ENCODE results near the gene ABHD8. TPM values are rescaled to one million over a fixed set of nuclear protein-coding genes. Genes with fewer than 3 reads are reported as not detected.

The ABHD8 gene
- total and polyA plus RNA-seq, 8 donors = 4.9 to 28.1 (median 10.9) TPM

DNA sequence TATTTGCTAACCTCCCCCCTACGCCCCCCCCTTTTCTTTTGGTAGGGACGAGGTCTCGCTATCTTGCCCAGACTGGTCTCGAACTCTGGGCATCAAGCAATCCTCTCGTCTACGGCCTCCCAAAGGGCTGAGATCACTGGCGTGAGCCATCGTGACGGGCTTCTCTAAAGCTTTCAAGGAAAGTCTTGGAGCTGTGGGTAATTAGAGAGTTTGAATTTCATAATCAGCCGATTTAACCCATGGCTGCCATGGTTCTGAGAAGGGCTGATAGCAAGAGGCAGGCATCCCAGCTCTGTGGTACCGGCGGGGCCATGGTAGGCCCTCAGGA is 679 bp upstream of the ABHD8 start:
- Histone ChIP-seq H3K27ac (peak overlapping the region in 4 of 5 donors; percentile 77 to 92 (median 91)), H3K36me3 (peaks cover 0 to 19% (median 12%) of the 10 kb centered on the region in 4 donors), H3K4me3 (peak overlapping the region in 3 of 4 donors; percentile 61 to 73 (median 71)), H3K9me3 (no peaks in the 10 kb centered on the region), H3K27me3 (no peaks in the 10 kb centered on the region), H3K4me1 (peaks cover 24 to 75% (median 61%) of the 10 kb centered on the region in 4 donors)
- no peak for TF ChIP-seq POLR2AphosphoS5 (IDR thresholded peaks at IDR 0.05)
- peak in 1 of 2 donors; percentile 36 for DNase-seq
- intact Hi-C loops (cut with DNase I; ENCODE audit: low total_unique reads) = no loop called here
- 57 to 79% (median 69%) methylated on average over 12 of the region's 12 CpGs for WGBS, 5 donors

DNA sequence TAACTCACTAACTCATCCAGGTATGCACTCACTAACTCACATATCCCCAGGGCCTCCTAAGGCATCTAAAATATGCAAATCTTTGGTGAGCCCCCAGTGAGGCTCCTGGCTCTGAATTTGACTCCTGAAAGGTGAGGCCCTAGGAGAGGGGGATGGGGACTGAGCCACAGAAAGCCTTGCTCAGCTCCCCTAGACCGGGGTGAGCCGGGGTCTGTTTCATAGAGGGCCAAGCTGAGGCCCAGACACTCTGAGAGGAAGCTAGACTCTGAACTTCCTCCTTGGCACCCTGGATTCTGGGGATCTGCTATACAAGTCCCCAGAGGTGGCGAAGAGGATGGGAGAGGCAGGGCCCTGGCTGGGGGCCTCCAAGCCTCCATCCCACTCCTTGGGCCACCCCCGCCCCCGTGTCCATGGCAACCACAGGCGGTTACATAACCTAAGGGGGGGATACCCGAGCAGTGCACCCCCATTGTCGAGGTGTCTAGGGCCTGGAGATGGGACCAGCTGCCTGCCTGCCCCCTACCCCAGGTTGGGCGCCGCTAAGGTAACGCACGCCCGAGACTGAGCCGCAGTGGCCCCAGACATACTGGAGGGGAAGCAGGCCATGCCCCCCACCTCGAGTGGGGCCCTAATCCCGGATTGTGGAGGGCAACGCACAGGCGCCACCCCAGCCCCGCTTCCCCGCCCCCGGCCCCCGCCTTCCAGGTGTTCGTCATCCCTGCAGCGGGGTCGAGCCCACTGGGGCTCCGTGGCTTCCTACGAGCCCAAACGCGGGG is 646 bp downstream of the ABHD8 start:
- intact Hi-C loops (cut with DNase I; ENCODE audit: low total_unique reads) = no loop called here
- no peak for DNase-seq
- peaks cover 0 to 30% (median 17%) of the 10 kb centered on the region in 4 donors for H3K36me3 ChIP-seq
- TF ChIP-seq, protein P1, sequence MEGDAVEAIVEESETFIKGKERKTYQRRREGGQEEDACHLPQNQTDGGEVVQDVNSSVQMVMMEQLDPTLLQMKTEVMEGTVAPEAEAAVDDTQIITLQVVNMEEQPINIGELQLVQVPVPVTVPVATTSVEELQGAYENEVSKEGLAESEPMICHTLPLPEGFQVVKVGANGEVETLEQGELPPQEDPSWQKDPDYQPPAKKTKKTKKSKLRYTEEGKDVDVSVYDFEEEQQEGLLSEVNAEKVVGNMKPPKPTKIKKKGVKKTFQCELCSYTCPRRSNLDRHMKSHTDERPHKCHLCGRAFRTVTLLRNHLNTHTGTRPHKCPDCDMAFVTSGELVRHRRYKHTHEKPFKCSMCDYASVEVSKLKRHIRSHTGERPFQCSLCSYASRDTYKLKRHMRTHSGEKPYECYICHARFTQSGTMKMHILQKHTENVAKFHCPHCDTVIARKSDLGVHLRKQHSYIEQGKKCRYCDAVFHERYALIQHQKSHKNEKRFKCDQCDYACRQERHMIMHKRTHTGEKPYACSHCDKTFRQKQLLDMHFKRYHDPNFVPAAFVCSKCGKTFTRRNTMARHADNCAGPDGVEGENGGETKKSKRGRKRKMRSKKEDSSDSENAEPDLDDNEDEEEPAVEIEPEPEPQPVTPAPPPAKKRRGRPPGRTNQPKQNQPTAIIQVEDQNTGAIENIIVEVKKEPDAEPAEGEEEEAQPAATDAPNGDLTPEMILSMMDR (IDR thresholded peaks at IDR 0.05) = no peak
- no peaks in the 10 kb centered on the region for H3K27me3 ChIP-seq
- H3K27ac ChIP-seq = peak overlapping the region; percentile 66 to 92 (median 90)
- peaks cover 0 to 5% (median 0%) of the 10 kb centered on the region in 4 donors for H3K9me3 ChIP-seq
- H3K4me3 ChIP-seq = peak overlapping the region; percentile 61 to 89 (median 72)
- H3K4me1 ChIP-seq = peaks cover 21 to 70% (median 57%) of the 10 kb centered on the region in 4 donors
- WGBS, 5 donors = 11 to 44% (median 15%) methylated on average over 4 to 29 of the region's 29 CpGs

DNA sequence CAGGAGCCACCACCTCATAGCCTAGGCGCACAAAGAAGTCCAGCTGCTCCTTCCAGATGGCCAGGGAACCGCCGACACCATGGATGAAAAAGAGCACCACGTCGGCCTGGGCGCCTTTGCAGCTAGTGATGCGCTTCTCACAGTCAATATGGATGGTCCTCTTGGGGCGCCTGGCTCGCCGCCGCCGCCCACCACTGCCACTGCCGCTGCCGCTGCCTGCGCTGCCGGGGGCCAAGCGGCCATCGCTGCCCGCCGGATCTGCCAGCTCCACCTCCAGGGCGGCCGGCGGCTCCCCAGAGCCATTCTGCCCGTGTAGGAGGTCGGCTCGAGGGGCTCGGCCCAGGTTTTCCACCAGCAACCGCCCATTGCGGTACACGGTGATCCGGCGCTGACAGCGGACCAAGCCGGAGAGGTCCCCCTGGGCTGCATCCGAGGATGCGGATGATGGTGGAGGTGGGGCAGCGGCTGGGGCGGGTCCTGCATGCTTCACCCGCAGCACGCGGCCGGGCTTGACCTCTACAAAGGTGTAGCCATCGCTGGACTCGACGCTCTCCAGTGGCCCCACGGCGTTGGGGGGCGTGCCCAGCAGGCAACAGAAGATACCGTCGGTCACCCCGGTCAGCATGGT is 2.1 kb downstream of the ABHD8 start:
- intact Hi-C loops (cut with DNase I; ENCODE audit: low total_unique reads) = no loop called here
- H3K36me3 ChIP-seq = peaks cover 0 to 30% (median 17%) of the 10 kb centered on the region in 4 donors
- no peak for DNase-seq

DNA sequence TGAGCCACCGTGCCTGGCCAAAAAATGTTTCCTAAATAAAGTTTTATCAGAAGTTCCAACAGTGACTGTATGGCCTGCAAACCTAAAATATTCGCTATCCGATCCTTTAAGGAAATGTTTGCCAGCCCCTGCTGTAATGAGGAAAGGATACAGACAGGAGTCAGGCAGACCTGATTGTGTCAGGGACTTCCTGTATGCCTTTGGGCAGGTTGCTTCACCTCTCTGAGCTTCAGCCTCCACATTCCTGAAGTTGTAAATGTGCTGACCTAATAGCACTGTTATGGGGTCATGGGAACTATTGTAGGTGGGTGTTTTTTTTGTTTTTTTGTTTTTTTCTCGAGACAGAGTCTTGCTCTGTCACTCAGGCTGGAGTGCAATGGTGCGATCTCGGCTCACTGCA is 6.2 kb downstream of the ABHD8 start:
- peaks cover 0 to 5% (median 0%) of the 10 kb centered on the region in 4 donors for H3K9me3 ChIP-seq
- intact Hi-C loops (cut with DNase I; ENCODE audit: low total_unique reads) = no loop called here
- H3K4me1 ChIP-seq = peaks cover 0 to 41% (median 25%) of the 10 kb centered on the region in 4 donors
- DNase-seq = no peak
- H3K4me3 ChIP-seq = no peak overlapping the region
- H3K27ac ChIP-seq = no peak overlapping the region
- no peaks in the 10 kb centered on the region for H3K27me3 ChIP-seq
- WGBS, 5 donors = 83 to 94% (median 92%) methylated on average over 6 of the region's 6 CpGs
- TF ChIP-seq, protein P1 (IDR thresholded peaks at IDR 0.05) = no peak
- no peak for TF ChIP-seq EP300 (IDR thresholded peaks at IDR 0.05)
- TF ChIP-seq POLR2A (IDR thresholded peaks at IDR 0.05) = no peak
- no peak for TF ChIP-seq POLR2AphosphoS5 (IDR thresholded peaks at IDR 0.05)
- H3K36me3 ChIP-seq = peaks cover 0 to 44% (median 24%) of the 10 kb centered on the region in 4 donors

More for the DNA sequence above, 2.1 kb downstream of the ABHD8 start:
- Histone ChIP-seq H3K27me3 (no peaks in the 10 kb centered on the region), H3K4me3 (no peak overlapping the region), H3K4me1 (peaks cover 9 to 55% (median 44%) of the 10 kb centered on the region in 4 donors), H3K9me3 (peaks cover 0 to 5% (median 0%) of the 10 kb centered on the region in 4 donors), H3K27ac (no peak overlapping the region)
- 86 to 96% (median 94%) methylated on average over 7 to 51 of the region's 51 CpGs for WGBS, 5 donors
- TF ChIP-seq EP300 (IDR thresholded peaks at IDR 0.05) = no peak
- no peak for TF ChIP-seq POLR2AphosphoS5 (IDR thresholded peaks at IDR 0.05)
- TF ChIP-seq, protein P1 (IDR thresholded peaks at IDR 0.05) = no peak
- no peak for TF ChIP-seq POLR2A (IDR thresholded peaks at IDR 0.05)
